ENCODE measurements around the gene MX2.

Gene MX2

GRCh38 chr21:41316200-41317062 lies 45.4 kb upstream of the MX2 start, which contains the start of gene FAM3B:
Gene FAM3B (plus strand): TSS chr21:41316801. CDS start chr21:41316880, 79 bp downstream.
- Histone ChIP-seq H3K27ac (ENCODE audit: low read length) (no peak within 1 kb of the TSS), H2AFZ (ENCODE audit: low read length) (no peak within 1 kb of the TSS), H3K36me3 (replicated peaks; ENCODE audit: insufficient read depth, low read length) (no peaks in the 10 kb centered on the region), H3F3A (ENCODE audit: insufficient read depth, low read length) (no peaks in the 10 kb centered on the region; the same call in 1 of the 2 replicates), H3K9ac (ENCODE audit: low read length) (no peak within 1 kb of the TSS), H3K4me2 (ENCODE audit: low read depth, low read length) (no peak within 1 kb of the TSS), H3K9me2 (replicated peaks; ENCODE audit: insufficient read depth, low read length) (no peaks in the 10 kb centered on the region), H3K4me3 (ENCODE audit: low read length) (no peak within 1 kb of the TSS), H3K9me3 (replicated peaks; ENCODE audit: insufficient read depth, low read length) (no peaks in the 10 kb centered on the region), H3K79me2 (ENCODE audit: low read length) (no peaks in the 10 kb centered on the region), H4K20me1 (ENCODE audit: insufficient read depth, low read length) (no peaks in the 10 kb centered on the region), H3K4me1 (ENCODE audit: low read length) (peaks cover 7% of the 10 kb centered on the region), H3K27me3 (replicated peaks; ENCODE audit: insufficient read depth, low read length) (no peaks in the 10 kb centered on the region)
- DNase-seq: no peak
- TF ChIP-seq EZH2 (optimal IDR thresholded peaks at IDR 0.05; ENCODE audit: low read depth, low read length) (no peak), EZH2phosphoT487 (IDR thresholded peaks at IDR 0.05; ENCODE audit: low read length) (no peak), CTCF (IDR thresholded peaks at IDR 0.05; ENCODE audit: low read length) (no peak)

GRCh38 chr21:41317063-41317392 lies 44.8 kb upstream of the MX2 start:
- Histone ChIP-seq H3K27ac (ENCODE audit: low read length) (no peak overlapping the region), H3K4me1 (ENCODE audit: low read length) (peaks cover 13% of the 10 kb centered on the region), H3K4me3 (ENCODE audit: low read length) (no peak overlapping the region), H3K27me3 (replicated peaks; ENCODE audit: insufficient read depth, low read length) (no peaks in the 10 kb centered on the region), H3F3A (ENCODE audit: insufficient read depth, low read length) (no peaks in the 10 kb centered on the region; the same call in 1 of the 2 replicates), H3K9me3 (replicated peaks; ENCODE audit: insufficient read depth, low read length) (no peaks in the 10 kb centered on the region), H3K79me2 (ENCODE audit: low read length) (no peaks in the 10 kb centered on the region), H2AFZ (ENCODE audit: low read length) (no peak overlapping the region), H3K36me3 (replicated peaks; ENCODE audit: insufficient read depth, low read length) (no peaks in the 10 kb centered on the region), H3K9me2 (replicated peaks; ENCODE audit: insufficient read depth, low read length) (no peaks in the 10 kb centered on the region), H4K20me1 (ENCODE audit: insufficient read depth, low read length) (no peaks in the 10 kb centered on the region), H3K9ac (ENCODE audit: low read length) (no peak overlapping the region), H3K4me2 (ENCODE audit: low read depth, low read length) (no peak overlapping the region)
- no peak for DNase-seq
- TF ChIP-seq EZH2phosphoT487 (IDR thresholded peaks at IDR 0.05; ENCODE audit: low read length) (no peak), EZH2 (optimal IDR thresholded peaks at IDR 0.05; ENCODE audit: low read depth, low read length) (no peak), CTCF (IDR thresholded peaks at IDR 0.05; ENCODE audit: low read length) (no peak)

- H3F3A ChIP-seq (ENCODE audit: insufficient read depth, low read length): no peaks in the 10 kb centered on the region; the same call in 1 of the 2 replicates
- no peak overlapping the region for H2AFZ ChIP-seq (ENCODE audit: low read length)
- no peak overlapping the region for H3K27ac ChIP-seq (ENCODE audit: low read length)
- H3K4me1 ChIP-seq (ENCODE audit: low read length): peaks cover 17% of the 10 kb centered on the region
- no peak overlapping the region for H3K4me3 ChIP-seq (ENCODE audit: low read length)
- no peaks in the 10 kb centered on the region for H3K9me2 ChIP-seq (replicated peaks; ENCODE audit: insufficient read depth, low read length)
- TF ChIP-seq EZH2 (optimal IDR thresholded peaks at IDR 0.05; ENCODE audit: low read depth, low read length) (no peak), EZH2phosphoT487 (IDR thresholded peaks at IDR 0.05; ENCODE audit: low read length) (no peak), CTCF (IDR thresholded peaks at IDR 0.05; ENCODE audit: low read length) (no peak)
- no peaks in the 10 kb centered on the region for H3K79me2 ChIP-seq (ENCODE audit: low read length)
- H3K36me3 ChIP-seq (replicated peaks; ENCODE audit: insufficient read depth, low read length): no peaks in the 10 kb centered on the region
- H3K27me3 ChIP-seq (replicated peaks; ENCODE audit: insufficient read depth, low read length): no peaks in the 10 kb centered on the region
- no peak for DNase-seq
- no peak overlapping the region for H3K4me2 ChIP-seq (ENCODE audit: low read depth, low read length)
- H3K9ac ChIP-seq (ENCODE audit: low read length): no peak overlapping the region
- H4K20me1 ChIP-seq (ENCODE audit: insufficient read depth, low read length): no peaks in the 10 kb centered on the region
- no peaks in the 10 kb centered on the region for H3K9me3 ChIP-seq (replicated peaks; ENCODE audit: insufficient read depth, low read length)
These were observed 44.4 kb upstream of the MX2 start for GRCh38 chr21:41317458-41317857.

All from MM.1S (cell line).